ENCODE data around the gene PTCH1. TPM values are rescaled to one million over a fixed set of nuclear protein-coding genes. Genes with fewer than 3 reads are reported as not detected.

Gene PTCH1
- total and polyA plus RNA-seq, 7 donors, result 0.81 to 7.5 (median 3.5) TPM

DNA sequence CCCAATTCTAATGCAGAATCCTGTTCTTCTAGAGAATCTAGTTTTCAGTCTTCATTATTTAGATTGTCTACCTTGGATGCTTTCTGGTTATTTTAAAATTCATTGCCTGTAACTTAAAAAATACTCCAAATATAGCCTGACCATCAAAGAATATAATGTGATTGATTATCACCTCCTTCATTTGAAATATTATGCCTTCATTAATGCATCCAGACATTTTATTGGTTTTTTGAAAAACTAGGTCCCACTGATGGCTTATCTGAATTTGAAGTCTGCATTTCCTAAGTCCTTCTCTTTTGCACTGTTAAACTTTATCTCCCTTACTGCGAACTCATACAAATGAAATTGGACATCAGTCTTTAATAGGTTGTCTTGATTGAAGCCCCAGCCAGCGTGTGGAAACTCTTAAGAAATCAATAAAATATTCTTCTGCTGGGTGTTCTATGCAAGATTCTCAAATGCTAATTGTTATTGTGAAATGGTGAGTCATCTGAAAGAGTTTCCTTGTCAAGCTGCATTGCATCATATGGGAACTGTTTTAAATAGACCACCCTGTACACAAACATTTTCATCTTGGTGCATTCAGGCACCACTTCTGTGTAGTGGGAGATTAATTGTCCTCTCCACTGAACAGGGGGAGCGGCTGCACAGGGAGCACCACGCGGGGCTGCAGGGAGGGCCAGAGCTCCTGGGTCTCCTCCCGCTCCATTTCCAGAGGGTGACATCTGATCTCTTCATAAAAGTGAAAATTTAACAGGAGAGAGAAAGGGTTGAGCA, 106.9 kb downstream of the PTCH1 start:
- Histone ChIP-seq H3K9me3 (no peaks in the 10 kb centered on the region), H3K27ac (no peak overlapping the region), H3K4me1 (no peaks in the 10 kb centered on the region), H3K4me3 (no peak overlapping the region), H3K27me3 (ENCODE audit: insufficient read depth in 3 of 3, low read length in 2 of 3) (no peaks in the 10 kb centered on the region), H3K36me3 (ENCODE audit: insufficient read depth in 1 of 2, low read depth in 1 of 2) (no peaks in the 10 kb centered on the region)
- 59 to 78% (median 61%) methylated on average over 6 of the region's 6 CpGs for WGBS, 3 donors
- DNase-seq, result no peak
- TF ChIP-seq, protein P1, sequence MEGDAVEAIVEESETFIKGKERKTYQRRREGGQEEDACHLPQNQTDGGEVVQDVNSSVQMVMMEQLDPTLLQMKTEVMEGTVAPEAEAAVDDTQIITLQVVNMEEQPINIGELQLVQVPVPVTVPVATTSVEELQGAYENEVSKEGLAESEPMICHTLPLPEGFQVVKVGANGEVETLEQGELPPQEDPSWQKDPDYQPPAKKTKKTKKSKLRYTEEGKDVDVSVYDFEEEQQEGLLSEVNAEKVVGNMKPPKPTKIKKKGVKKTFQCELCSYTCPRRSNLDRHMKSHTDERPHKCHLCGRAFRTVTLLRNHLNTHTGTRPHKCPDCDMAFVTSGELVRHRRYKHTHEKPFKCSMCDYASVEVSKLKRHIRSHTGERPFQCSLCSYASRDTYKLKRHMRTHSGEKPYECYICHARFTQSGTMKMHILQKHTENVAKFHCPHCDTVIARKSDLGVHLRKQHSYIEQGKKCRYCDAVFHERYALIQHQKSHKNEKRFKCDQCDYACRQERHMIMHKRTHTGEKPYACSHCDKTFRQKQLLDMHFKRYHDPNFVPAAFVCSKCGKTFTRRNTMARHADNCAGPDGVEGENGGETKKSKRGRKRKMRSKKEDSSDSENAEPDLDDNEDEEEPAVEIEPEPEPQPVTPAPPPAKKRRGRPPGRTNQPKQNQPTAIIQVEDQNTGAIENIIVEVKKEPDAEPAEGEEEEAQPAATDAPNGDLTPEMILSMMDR (IDR thresholded peaks at IDR 0.05), result no peak
- intact Hi-C loops (cut with DNase I), result no loop called here
- ATAC-seq, result peak in 1 of 4 donors; percentile 36

DNA sequence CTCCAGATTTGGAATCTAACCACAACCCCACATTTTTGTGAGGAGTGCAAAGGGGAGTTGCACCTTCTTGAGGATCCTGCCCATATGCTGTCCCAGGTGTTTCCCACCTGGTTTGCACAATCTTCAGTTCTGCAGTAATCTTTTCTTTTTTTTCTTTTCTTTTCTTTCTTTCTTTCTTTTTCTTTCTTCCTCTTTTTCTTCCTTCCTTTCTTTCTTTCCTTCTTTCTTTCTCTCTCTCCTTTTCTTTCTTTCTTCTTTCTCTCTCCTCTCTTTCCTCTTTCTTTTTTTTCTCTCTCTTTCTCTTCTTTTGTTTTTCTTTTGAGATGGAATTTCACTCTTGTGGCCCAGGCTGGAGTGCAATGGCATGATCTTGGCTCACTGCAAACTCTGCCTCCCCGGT, 109.2 kb downstream of the PTCH1 start:
- H3K36me3 ChIP-seq (ENCODE audit: insufficient read depth in 1 of 2, low read depth in 1 of 2), result no peaks in the 10 kb centered on the region
- no peak overlapping the region for H3K4me3 ChIP-seq
- no peaks in the 10 kb centered on the region for H3K27me3 ChIP-seq (ENCODE audit: insufficient read depth in 3 of 3, low read length in 2 of 3)
- H3K4me1 ChIP-seq, result no peaks in the 10 kb centered on the region
- no peak for ATAC-seq
- peaks cover 5% of the 10 kb centered on the region for H3K9me3 ChIP-seq
- TF ChIP-seq, protein P1 (IDR thresholded peaks at IDR 0.05), result no peak
- intact Hi-C loops (cut with DNase I), result no loop called here
- DNase-seq, result no peak
- 85 to 93% (median 87%) methylated on average over 1 of the region's 1 CpG for WGBS, 3 donors
- no peak overlapping the region for H3K27ac ChIP-seq

DNA sequence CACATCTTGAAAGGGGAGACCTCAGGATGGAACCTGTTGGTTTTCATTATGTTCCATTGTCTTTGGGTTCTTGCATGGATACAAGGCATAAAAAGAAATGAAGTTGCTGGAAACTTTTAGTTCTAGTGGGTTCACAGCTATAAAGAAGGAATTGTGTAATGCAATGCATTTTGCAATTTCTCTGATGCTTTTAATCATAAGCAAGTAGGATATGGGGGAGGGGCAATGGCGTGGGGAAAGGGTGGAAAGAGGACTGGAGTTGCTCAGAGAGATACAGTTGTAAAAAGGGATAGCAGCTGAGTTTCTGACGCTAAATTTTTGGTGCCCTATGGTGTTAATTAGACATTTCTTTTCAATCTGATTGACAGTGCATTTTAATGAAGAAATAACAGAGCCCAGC, 110.7 kb downstream of the PTCH1 start:
- TF ChIP-seq, protein P1 (IDR thresholded peaks at IDR 0.05), result no peak
- no peak overlapping the region for H3K4me3 ChIP-seq
- ATAC-seq (no peak), DNase-seq (no peak)
- no peaks in the 10 kb centered on the region for H3K27me3 ChIP-seq (ENCODE audit: insufficient read depth in 3 of 3, low read length in 2 of 3)
- no peaks in the 10 kb centered on the region for H3K36me3 ChIP-seq (ENCODE audit: insufficient read depth in 1 of 2, low read depth in 1 of 2)
- 64 to 65% (median 64%) methylated on average over 2 of the region's 2 CpGs for WGBS, 3 donors
- intact Hi-C loops (cut with DNase I), result no loop called here
- peaks cover 5% of the 10 kb centered on the region for H3K9me3 ChIP-seq
- no peaks in the 10 kb centered on the region for H3K4me1 ChIP-seq
- H3K27ac ChIP-seq, result no peak overlapping the region

DNA sequence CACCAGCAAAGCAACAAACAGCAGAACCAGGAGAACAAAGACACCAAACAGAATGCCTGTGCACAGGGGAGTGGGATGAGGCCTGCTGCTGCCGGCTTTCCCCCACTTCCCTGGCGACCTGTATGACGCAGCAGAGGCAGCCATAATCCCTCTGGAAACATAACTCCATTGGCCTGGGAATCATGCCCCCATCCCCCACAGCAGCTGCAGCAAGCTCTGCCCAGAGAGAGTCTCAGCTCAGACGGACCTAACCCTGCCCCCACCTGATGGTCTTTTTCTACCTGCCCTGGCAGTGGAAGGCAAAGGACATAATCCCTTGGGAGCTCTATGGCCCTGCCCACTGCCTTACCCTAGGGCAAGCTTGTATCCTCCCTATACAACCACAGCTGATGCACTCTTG, 117.5 kb downstream of the PTCH1 start:
- peaks cover 9% of the 10 kb centered on the region for H3K9me3 ChIP-seq
- 23 to 37% (median 26%) methylated on average over 4 of the region's 4 CpGs for WGBS, 3 donors
- no peaks in the 10 kb centered on the region for H3K27me3 ChIP-seq (ENCODE audit: insufficient read depth in 3 of 3, low read length in 2 of 3)
- no peak overlapping the region for H3K27ac ChIP-seq
- H3K4me1 ChIP-seq, result no peaks in the 10 kb centered on the region
- intact Hi-C loops (cut with DNase I), result no loop called here
- DNase-seq (no peak), ATAC-seq (no peak)
- H3K4me3 ChIP-seq, result no peak overlapping the region
- no peaks in the 10 kb centered on the region for H3K36me3 ChIP-seq (ENCODE audit: insufficient read depth in 1 of 2, low read depth in 1 of 2)
- TF ChIP-seq, protein P1 (IDR thresholded peaks at IDR 0.05), result no peak

Other genes with a start within 250 kb of the PTCH1 start
- 1 to 10 TPM; 2.1 to 5.2 (median 4.2) TPM for gene FANCC, start 199.3 kb downstream of the PTCH1 start, total RNA-seq
- 1 to 10 TPM; 2.2 to 3.6 (median 2.4) TPM for gene FANCC, start 199.3 kb downstream of the PTCH1 start, polyA plus RNA-seq